Head of caudate nucleus (tissue), 42 donors: ENCODE measurements around the gene ZNRF3.
A peak's percentile ranks its signal among the peaks of the same experiment; 100 is the strongest.
"Not testable (repeated sequence)": the region's sequence is repeated elsewhere in the genome, so short reads cannot be mapped to it uniquely, and the experiment has no call there.

Source experiments
- DNase-seq, 42 donors: peaks; one replicate each; pipeline versions ENCODE4 v3.0.0 to v3.0.0-alpha.2; 2020 to 2021; ENCODE audit warnings: mixed read lengths in 7 of 42
- intact Hi-C: fragments of 100-400 bp; cut with DNase I; formaldehyde crosslinking; loops from one replicate; pipeline ENCODE4 v1.15.0; 2022

Gene ZNRF3

GRCh38 chr22:28903729-28904128 is 20.4 kb downstream of the ZNRF3 start:
- intact Hi-C loops = no loop called here
- DNase-seq = no peak

GRCh38 chr22:28904211-28904896 is 21.0 kb downstream of the ZNRF3 start:
- DNase-seq = no peak
- intact Hi-C loops = no loop called here

- intact Hi-C loops = no loop called here
- DNase-seq = no peak
Observed at GRCh38 chr22:28905256-28905832, 22.0 kb downstream of the ZNRF3 start.

GRCh38 chr22:28906312-28906711 is 22.9 kb downstream of the ZNRF3 start:
- intact Hi-C loops = no loop called here
- no peak for DNase-seq

GRCh38 chr22:28907311-28908008 is 24.1 kb downstream of the ZNRF3 start:
- intact Hi-C loops = no loop called here
- DNase-seq = peak in 1 of 42 donors; percentile 36

- DNase-seq, intact Hi-C loops: not testable (repeated sequence)
Observed at GRCh38 chr22:28908810-28909209, 25.4 kb downstream of the ZNRF3 start.

GRCh38 chr22:28909375-28909774 is 26.0 kb downstream of the ZNRF3 start:
- peak in 10 of 42 donors; percentile 23 to 67 (median 44) for DNase-seq
- intact Hi-C loops = no loop called here

- intact Hi-C loops = loop anchor here (10.0 kb wide), 1 partner anchor 56 kb away; no protein-coding TSS in a partner anchor
- no peak for DNase-seq
Observed at GRCh38 chr22:28910569-28911303, 27.4 kb downstream of the ZNRF3 start.

GRCh38 chr22:28911304-28911690 is 27.9 kb downstream of the ZNRF3 start:
- intact Hi-C loops = loop anchor here (10.0 kb wide), 1 partner anchor 56 kb away; no protein-coding TSS in a partner anchor
- no peak for DNase-seq

GRCh38 chr22:28911777-28912669 is 28.7 kb downstream of the ZNRF3 start:
- DNase-seq = no peak
- intact Hi-C loops = loop anchor here (10.0 kb wide), 1 partner anchor 57 kb away; no protein-coding TSS in a partner anchor

GRCh38 chr22:28914201-28914600 is 30.8 kb downstream of the ZNRF3 start:
- no peak for DNase-seq
- intact Hi-C loops = loop anchor here (10.0 kb wide), 1 partner anchor 59 kb away; no protein-coding TSS in a partner anchor

GRCh38 chr22:28915969-28916368 is 32.6 kb downstream of the ZNRF3 start:
- intact Hi-C loops = loop anchor here (10.0 kb wide), 1 partner anchor 61 kb away; no protein-coding TSS in a partner anchor
- DNase-seq = no peak

- DNase-seq = peak in 3 of 42 donors; percentile 11 to 55 (median 28)
- intact Hi-C loops = loop anchor here (10.0 kb wide), 1 partner anchor 63 kb away; no protein-coding TSS in a partner anchor
Observed at GRCh38 chr22:28917747-28918549, 34.6 kb downstream of the ZNRF3 start.

GRCh38 chr22:28918550-28919271 is 35.3 kb downstream of the ZNRF3 start:
- DNase-seq = no peak
- intact Hi-C loops = loop anchor here (10.0 kb wide), 1 partner anchor 64 kb away; no protein-coding TSS in a partner anchor

GRCh38 chr22:28920757-28921584 is 37.6 kb downstream of the ZNRF3 start:
- intact Hi-C loops = no loop called here
- DNase-seq = no peak

- intact Hi-C loops = no loop called here
- DNase-seq = no peak
Observed at GRCh38 chr22:28921585-28921879, 38.2 kb downstream of the ZNRF3 start.
